Measurements from ENCODE around the gene TMEM91. TPM values are rescaled to one million over a fixed set of nuclear protein-coding genes. Genes with fewer than 3 reads are reported as not detected.

TMEM91 gene
- total RNA-seq, 4 donors from 2014 or later: 3.3 to 22.7 (median 17.4) TPM

DNA sequence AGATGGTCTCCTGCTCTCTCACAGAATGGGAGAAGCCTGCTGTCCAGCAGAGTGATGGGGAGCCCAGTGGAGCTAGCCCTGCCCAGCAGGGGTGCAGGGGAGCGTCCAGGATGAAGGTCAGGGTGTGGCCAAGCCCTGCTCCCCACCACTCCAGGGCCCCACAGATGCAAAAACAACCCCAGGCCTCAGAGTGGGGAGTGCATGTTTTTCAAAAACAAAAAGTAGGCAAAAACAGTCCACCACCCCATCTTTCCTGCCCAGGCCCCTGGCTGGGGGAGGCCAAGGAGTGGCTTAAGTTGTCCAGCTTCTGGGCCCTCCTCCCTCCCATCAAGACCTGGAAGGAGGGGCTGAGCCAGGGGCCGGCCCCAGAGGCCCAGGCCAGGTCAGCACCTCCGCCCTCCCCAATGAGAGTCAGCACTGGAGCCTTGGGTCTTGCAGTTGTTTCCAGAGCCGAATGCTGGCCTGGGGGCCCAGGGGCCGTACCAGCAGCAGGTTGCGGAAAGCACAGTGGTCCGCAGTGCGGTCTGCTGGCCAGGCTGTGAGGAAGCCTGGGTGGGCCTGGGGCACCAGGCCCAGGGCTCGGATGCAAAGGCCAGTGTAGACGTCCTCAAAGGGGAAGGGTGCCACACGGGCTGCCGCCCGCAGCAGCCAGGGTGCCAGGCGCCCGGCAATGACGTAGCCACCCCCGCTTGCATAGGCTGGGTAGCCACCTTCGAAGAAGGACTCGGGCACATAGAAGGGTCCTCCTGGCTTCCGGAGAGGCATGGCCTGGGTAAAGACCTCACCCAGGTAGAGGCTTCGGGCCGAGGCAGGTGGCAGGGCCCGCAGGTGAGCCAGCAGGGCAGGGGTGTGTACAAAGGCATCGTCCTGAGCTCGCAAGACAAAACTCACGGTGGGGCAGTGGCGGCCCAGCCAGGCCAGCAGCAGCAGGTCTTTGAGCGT lies 49.1 kb downstream of the TMEM91 start:
- TF ChIP-seq, protein P1, sequence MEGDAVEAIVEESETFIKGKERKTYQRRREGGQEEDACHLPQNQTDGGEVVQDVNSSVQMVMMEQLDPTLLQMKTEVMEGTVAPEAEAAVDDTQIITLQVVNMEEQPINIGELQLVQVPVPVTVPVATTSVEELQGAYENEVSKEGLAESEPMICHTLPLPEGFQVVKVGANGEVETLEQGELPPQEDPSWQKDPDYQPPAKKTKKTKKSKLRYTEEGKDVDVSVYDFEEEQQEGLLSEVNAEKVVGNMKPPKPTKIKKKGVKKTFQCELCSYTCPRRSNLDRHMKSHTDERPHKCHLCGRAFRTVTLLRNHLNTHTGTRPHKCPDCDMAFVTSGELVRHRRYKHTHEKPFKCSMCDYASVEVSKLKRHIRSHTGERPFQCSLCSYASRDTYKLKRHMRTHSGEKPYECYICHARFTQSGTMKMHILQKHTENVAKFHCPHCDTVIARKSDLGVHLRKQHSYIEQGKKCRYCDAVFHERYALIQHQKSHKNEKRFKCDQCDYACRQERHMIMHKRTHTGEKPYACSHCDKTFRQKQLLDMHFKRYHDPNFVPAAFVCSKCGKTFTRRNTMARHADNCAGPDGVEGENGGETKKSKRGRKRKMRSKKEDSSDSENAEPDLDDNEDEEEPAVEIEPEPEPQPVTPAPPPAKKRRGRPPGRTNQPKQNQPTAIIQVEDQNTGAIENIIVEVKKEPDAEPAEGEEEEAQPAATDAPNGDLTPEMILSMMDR (IDR thresholded peaks at IDR 0.05; ENCODE audit: low read depth): no peak

GRCh38 chr19:41426116-41426841 lies 49.9 kb downstream of the TMEM91 start:
- TF ChIP-seq, protein P1 (IDR thresholded peaks at IDR 0.05; ENCODE audit: low read depth): no peak

- TF ChIP-seq, protein P1 (IDR thresholded peaks at IDR 0.05; ENCODE audit: low read depth): no peak
Measured at GRCh38 chr19:41426952-41427646, 50.8 kb downstream of the TMEM91 start, which contains the start of gene B3GNT8. Gene B3GNT8, minus strand, starts transcription at chr19:41427374. Its CDS starts 596 bp downstream, at chr19:41426778.

GRCh38 chr19:41427647-41428480 lies 51.5 kb downstream of the TMEM91 start:
- TF ChIP-seq, protein P1 (IDR thresholded peaks at IDR 0.05; ENCODE audit: low read depth): no peak

DNA sequence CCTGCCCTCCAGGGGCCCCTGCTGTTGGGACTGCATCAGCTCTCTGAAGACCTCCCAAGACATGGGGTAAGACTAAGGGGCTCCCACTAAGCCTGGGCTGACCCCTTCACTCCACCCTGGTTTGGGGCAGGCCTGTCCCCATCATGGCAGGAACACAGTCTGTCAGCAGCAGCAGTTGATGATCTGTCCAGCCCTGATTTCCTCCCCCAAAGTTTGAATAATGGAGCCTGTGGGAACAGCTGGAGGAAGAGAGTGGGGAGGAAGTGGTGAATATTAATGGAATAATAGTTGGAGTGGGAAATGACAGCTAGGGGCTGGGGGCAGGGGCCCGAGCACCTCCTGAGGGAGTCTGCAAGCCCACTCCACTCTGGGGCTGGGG lies 52.1 kb downstream of the TMEM91 start:
- TF ChIP-seq, protein P1 (IDR thresholded peaks at IDR 0.05; ENCODE audit: low read depth): no peak

DNA sequence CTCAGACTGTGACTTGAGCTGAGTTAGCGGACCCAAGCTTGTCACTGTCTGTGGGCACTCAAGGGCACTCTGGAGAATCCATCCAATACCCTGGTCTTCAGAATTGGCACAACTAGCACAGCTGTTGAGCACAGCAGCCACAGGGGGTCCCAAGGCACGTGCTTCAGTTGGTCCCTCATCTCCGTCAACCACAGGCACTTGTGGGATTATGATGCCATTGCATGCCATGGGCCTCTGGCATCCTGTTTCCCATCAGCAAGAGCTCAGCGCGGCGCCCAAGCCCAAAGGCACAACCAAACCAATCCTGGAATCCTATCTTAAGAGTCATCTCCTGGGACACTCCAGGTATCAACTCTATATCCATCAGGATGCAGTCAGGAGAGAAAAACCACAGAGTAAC lies 54.6 kb downstream of the TMEM91 start:
- TF ChIP-seq, protein P1 (IDR thresholded peaks at IDR 0.05; ENCODE audit: low read depth): no peak

Measured in subcutaneous adipose tissue (tissue), 4 donors.